Testis (tissue), 3 donors: ENCODE measurements around the gene CYP1A2. TPM values are rescaled to one million over a fixed set of nuclear protein-coding genes. Genes with fewer than 3 reads are reported as not detected.

Experiments
- DNase-seq: peaks from one replicate; pipeline ENCODE4 v3.0.0-alpha.2; 2019
- H3K27ac ChIP-seq, 2 donors: fragments of 200-600 bp; sonication (generic); one replicate each; pipeline ENCODE4 v1.5.1; 2019
- H3K27me3 ChIP-seq: fragments of 200-600 bp; sonication (generic); one replicate; pipeline ENCODE4 v1.5.1; 2019
- H3K36me3 ChIP-seq: fragments of 200-600 bp; sonication (generic); one replicate; pipeline ENCODE4 v1.5.1; 2017; ENCODE audit warnings: low read depth; ENCODE audit errors: missing control alignments
- H3K4me1 ChIP-seq: fragments of 200-600 bp; sonication (generic); one replicate; pipeline ENCODE4 v1.5.1; 2019
- H3K4me3 ChIP-seq, 2 donors: fragments of 200-600 bp; sonication (generic); one replicate each; pipeline ENCODE4 v1.5.1; 2017 to 2019
- H3K9me3 ChIP-seq: fragments of 200-600 bp; sonication (generic); one replicate; pipeline ENCODE4 v1.5.1; 2017
- CTCF ChIP-seq, 3 experiments: fragments of 450-650 bp in 2 of 3; fragments of 200-600 bp in 1 of 3; sonication (generic) in 1 of 3; IDR thresholded peaks; one replicate each; pipeline ENCODE4 v1.5.1; 2016 to 2019; ENCODE audit warnings: antibody characterized with exemption in 3 of 3, mild to moderate bottlenecking in 2 of 3, moderate library complexity in 1 of 3
- POLR2A ChIP-seq: fragments of 450-650 bp; IDR thresholded peaks from one replicate; pipeline ENCODE4 v1.6.1; 2017; ENCODE audit warnings: antibody characterized with exemption, mild to moderate bottlenecking, moderate library complexity
- WGBS, 2 donors: methylation state at CpG; one replicate each; pipeline ENCODE4 v1.1.5; 2018; 5-methylcytosine and 5-hydroxymethylcytosine counted together
- intact Hi-C: fragments of 100-400 bp; cut with DNase I; formaldehyde crosslinking; loops from one replicate; pipeline ENCODE4 v1.15.1; 2023; ENCODE audit warnings: low total_unique reads
- polyA plus RNA-seq: library from polyadenylated mRNA; stranded (reverse); fragments of 350-450 nt; fragmentation: Illumina TruSeq; extraction: RNeasy Lipid Tissue Mini Kit (QIAGEN cat#74804); gene quantifications from one replicate; pipeline ENCODE4 v1.2.3, GENCODE V29; 2014; ENCODE audit warnings: low read depth, low replicate concordance; ENCODE audit not compliant: insufficient read depth
- total RNA-seq, 2 donors: library from RNA; depleted of rRNA; stranded (reverse); fragments of >200 nt; gene quantifications; one replicate each; pipeline ENCODE4 v1.2.3, GENCODE V29; 2016

The CYP1A2 gene
- total and polyA plus RNA-seq, 3 donors from 2014 or later: 0.12 to 0.31 TPM; not detected in 1

GRCh38 chr15:74789741-74790079, 41.1 kb downstream of the CYP1A2 start:
- DNase-seq: no peak
- no peaks in the 10 kb centered on the region for H3K36me3 ChIP-seq
- peak overlapping the region in 1 of 2 donors; percentile 32 for H3K27ac ChIP-seq
- intact Hi-C loops: no loop called here
- WGBS, 2 donors: 47 to 60% methylated on average over 2 to 3 of the region's 3 CpGs
- TF ChIP-seq POLR2A: no peak
- H3K9me3 ChIP-seq: no peaks in the 10 kb centered on the region
- peaks cover 30% of the 10 kb centered on the region for H3K4me1 ChIP-seq
- no peak overlapping the region for H3K4me3 ChIP-seq
- H3K27me3 ChIP-seq: no peaks in the 10 kb centered on the region

- 39 to 42% methylated on average over 15 of the region's 15 CpGs for WGBS, 2 donors
- Histone ChIP-seq H3K4me1 (peaks cover 30% of the 10 kb centered on the region), H3K9me3 (no peaks in the 10 kb centered on the region), H3K4me3 (no peak overlapping the region), H3K27ac (peak overlapping the region; percentile 14 to 32), H3K36me3 (no peaks in the 10 kb centered on the region), H3K27me3 (no peaks in the 10 kb centered on the region)
- intact Hi-C loops: no loop called here
- no peak for TF ChIP-seq POLR2A
- no peak for TF ChIP-seq CTCF (IDR thresholded peaks at IDR 0.05)
- DNase-seq: peak; percentile 79
Observed at GRCh38 chr15:74790080-74790916, 41.7 kb downstream of the CYP1A2 start.

GRCh38 chr15:74791007-74791406, 42.4 kb downstream of the CYP1A2 start:
- H3K4me1 ChIP-seq: peaks cover 30% of the 10 kb centered on the region
- 55 to 86% methylated on average over 1 of the region's 1 CpG for WGBS, 2 donors

GRCh38 chr15:74791667-74792066, 43.0 kb downstream of the CYP1A2 start:
- no peaks in the 10 kb centered on the region for H3K9me3 ChIP-seq
- peaks cover 25% of the 10 kb centered on the region for H3K4me1 ChIP-seq
- no peak overlapping the region for H3K27ac ChIP-seq
- DNase-seq: no peak
- H3K27me3 ChIP-seq: no peaks in the 10 kb centered on the region
- no peaks in the 10 kb centered on the region for H3K36me3 ChIP-seq
- H3K4me3 ChIP-seq: no peak overlapping the region
- no peak for TF ChIP-seq POLR2A
- TF ChIP-seq CTCF (IDR thresholded peaks at IDR 0.05): no peak
- 88 to 92% methylated on average over 7 of the region's 7 CpGs for WGBS, 2 donors
- intact Hi-C loops: no loop called here

More at GRCh38 chr15:74791007-74791406, 42.4 kb downstream of the CYP1A2 start:
- Histone ChIP-seq H3K36me3 (no peaks in the 10 kb centered on the region), H3K4me3 (no peak overlapping the region), H3K27me3 (no peaks in the 10 kb centered on the region), H3K9me3 (no peaks in the 10 kb centered on the region), H3K27ac (peak overlapping the region in 1 of 2 donors; percentile 32)
- no peak for DNase-seq
- no peak for TF ChIP-seq CTCF (IDR thresholded peaks at IDR 0.05)
- TF ChIP-seq POLR2A: no peak
- intact Hi-C loops: no loop called here

- no peak for TF ChIP-seq CTCF (IDR thresholded peaks at IDR 0.05)
- TF ChIP-seq POLR2A: no peak
- intact Hi-C loops: no loop called here
- H3K27me3 ChIP-seq: no peaks in the 10 kb centered on the region
- no peak overlapping the region for H3K27ac ChIP-seq
- H3K4me1 ChIP-seq: peaks cover 22% of the 10 kb centered on the region
- H3K9me3 ChIP-seq: no peaks in the 10 kb centered on the region
- no peak overlapping the region for H3K4me3 ChIP-seq
- 84 to 87% methylated on average over 7 to 12 of the region's 12 CpGs for WGBS, 2 donors
- no peak for DNase-seq
- H3K36me3 ChIP-seq: no peaks in the 10 kb centered on the region
Observed at GRCh38 chr15:74792227-74793016, 43.8 kb downstream of the CYP1A2 start.
